Cardiac muscle cell (in vitro differentiated cells and primary cell): Measurements from ENCODE around the gene IGF2BP2. TPM values are rescaled to one million over a fixed set of nuclear protein-coding genes. Genes with fewer than 3 reads are reported as not detected.

Experiments
- DNase-seq, 2 donors: peaks; one replicate each; pipeline versions ENCODE4 v3.0.0 to v3.0.0-alpha.2; 2010 to 2017; ENCODE audit warnings: low read depth in 1 of 2, low spot score in 1 of 2
- H3K27ac ChIP-seq: fragments of 200-600 bp; sonication (generic); 2 replicates; pipeline ENCODE4 v1.5.1; 2016
- H3K27me3 ChIP-seq: fragments of 200-600 bp; sonication (generic); 2 replicates; pipeline ENCODE4 v1.6.0; 2016; ENCODE audit warnings: control low read depth
- H3K36me3 ChIP-seq: fragments of 200-600 bp; sonication (generic); 2 replicates; pipeline ENCODE4 v1.5.1; 2016; ENCODE audit warnings: control low read depth
- H3K4me1 ChIP-seq: fragments of 200-600 bp; sonication (generic); 2 replicates; pipeline ENCODE4 v1.8.1; 2017; ENCODE audit warnings: low read depth, mild to moderate bottlenecking, mixed run types
- H3K4me3 ChIP-seq: fragments of 200-600 bp; sonication (generic); 2 replicates; pipeline ENCODE4 v1.5.1; 2016; ENCODE audit warnings: mild to moderate bottlenecking
- H3K9me3 ChIP-seq: fragments of 200-600 bp; sonication (generic); 2 replicates; pipeline ENCODE4 v1.5.1; 2017; ENCODE audit warnings: low read depth, mild to moderate bottlenecking, control low read depth
- CTCF ChIP-seq: IDR thresholded peaks from 2 replicates; pipeline ENCODE4 v1.5.1; 2012; ENCODE audit warnings: low read depth, mild to moderate bottlenecking, low read length
- polyA plus RNA-seq: library from polyadenylated mRNA; unstranded; fragments of >200 nt; fragmentation: Nextera tagmentation; extraction: Ambion mirVana; gene quantifications from 2 replicates; pipeline ENCODE4 v1.2.1, GENCODE V29; 2016
- total RNA-seq: library from RNA; depleted of rRNA; stranded (reverse); fragments of >200 nt; gene quantifications from 2 replicates; pipeline ENCODE4 v1.2.3, GENCODE V29; 2016

The IGF2BP2 gene
- total and polyA plus RNA-seq, 2 experiments from 2014 or later = 119 to 129 TPM

- TF ChIP-seq CTCF = no peak
- DNase-seq = peak in 1 of 2 donors; percentile 85
Measured at GRCh38 chr3:185729337-185730055, 95.3 kb downstream of the IGF2BP2 start.

GRCh38 chr3:185728630-185729336 lies 96.1 kb downstream of the IGF2BP2 start:
- no peaks in the 10 kb centered on the region for H3K9me3 ChIP-seq
- TF ChIP-seq CTCF = no peak
- no peaks in the 10 kb centered on the region for H3K36me3 ChIP-seq
- no peaks in the 10 kb centered on the region for H3K27me3 ChIP-seq
- peaks cover 9% of the 10 kb centered on the region for H3K4me1 ChIP-seq
- peak in 1 of 2 donors; percentile 68 for DNase-seq
- no peak overlapping the region for H3K27ac ChIP-seq
- no peak overlapping the region for H3K4me3 ChIP-seq

More at GRCh38 chr3:185729337-185730055, 95.3 kb downstream of the IGF2BP2 start:
- Histone ChIP-seq H3K36me3 (no peaks in the 10 kb centered on the region), H3K4me3 (no peak overlapping the region), H3K9me3 (no peaks in the 10 kb centered on the region), H3K27ac (no peak overlapping the region), H3K4me1 (peaks cover 13% of the 10 kb centered on the region), H3K27me3 (no peaks in the 10 kb centered on the region)

- Histone ChIP-seq H3K4me3 (no peak overlapping the region), H3K9me3 (no peaks in the 10 kb centered on the region), H3K27ac (no peak overlapping the region), H3K27me3 (no peaks in the 10 kb centered on the region), H3K4me1 (peaks cover 7% of the 10 kb centered on the region), H3K36me3 (no peaks in the 10 kb centered on the region)
- no peak for DNase-seq
- TF ChIP-seq CTCF = no peak
Measured at GRCh38 chr3:185727873-185728272, 97.0 kb downstream of the IGF2BP2 start.

- H3K27ac ChIP-seq = peak overlapping the region; percentile 53
- no peak overlapping the region for H3K4me3 ChIP-seq
- H3K27me3 ChIP-seq = no peaks in the 10 kb centered on the region
- H3K36me3 ChIP-seq = no peaks in the 10 kb centered on the region
- DNase-seq = no peak
- H3K9me3 ChIP-seq = no peaks in the 10 kb centered on the region
- no peaks in the 10 kb centered on the region for H3K4me1 ChIP-seq
- TF ChIP-seq CTCF = no peak
Measured at GRCh38 chr3:185726254-185726967, 98.4 kb downstream of the IGF2BP2 start.

- peak in 1 of 2 donors; percentile 66 for DNase-seq
- Histone ChIP-seq H3K36me3 (no peaks in the 10 kb centered on the region), H3K27me3 (no peaks in the 10 kb centered on the region), H3K9me3 (no peaks in the 10 kb centered on the region), H3K4me1 (no peaks in the 10 kb centered on the region), H3K27ac (peak overlapping the region; percentile 32), H3K4me3 (no peak overlapping the region)
- TF ChIP-seq CTCF = no peak
Measured at GRCh38 chr3:185724761-185725160, 100.1 kb downstream of the IGF2BP2 start.
